Measurements from ENCODE around the gene VIPR1. TPM values are rescaled to one million over a fixed set of nuclear protein-coding genes. Genes with fewer than 3 reads are reported as not detected.

VIPR1 gene
- total RNA-seq, 4 donors from 2014 or later, result 1.7 to 8.7 (median 3.2) TPM

DNA sequence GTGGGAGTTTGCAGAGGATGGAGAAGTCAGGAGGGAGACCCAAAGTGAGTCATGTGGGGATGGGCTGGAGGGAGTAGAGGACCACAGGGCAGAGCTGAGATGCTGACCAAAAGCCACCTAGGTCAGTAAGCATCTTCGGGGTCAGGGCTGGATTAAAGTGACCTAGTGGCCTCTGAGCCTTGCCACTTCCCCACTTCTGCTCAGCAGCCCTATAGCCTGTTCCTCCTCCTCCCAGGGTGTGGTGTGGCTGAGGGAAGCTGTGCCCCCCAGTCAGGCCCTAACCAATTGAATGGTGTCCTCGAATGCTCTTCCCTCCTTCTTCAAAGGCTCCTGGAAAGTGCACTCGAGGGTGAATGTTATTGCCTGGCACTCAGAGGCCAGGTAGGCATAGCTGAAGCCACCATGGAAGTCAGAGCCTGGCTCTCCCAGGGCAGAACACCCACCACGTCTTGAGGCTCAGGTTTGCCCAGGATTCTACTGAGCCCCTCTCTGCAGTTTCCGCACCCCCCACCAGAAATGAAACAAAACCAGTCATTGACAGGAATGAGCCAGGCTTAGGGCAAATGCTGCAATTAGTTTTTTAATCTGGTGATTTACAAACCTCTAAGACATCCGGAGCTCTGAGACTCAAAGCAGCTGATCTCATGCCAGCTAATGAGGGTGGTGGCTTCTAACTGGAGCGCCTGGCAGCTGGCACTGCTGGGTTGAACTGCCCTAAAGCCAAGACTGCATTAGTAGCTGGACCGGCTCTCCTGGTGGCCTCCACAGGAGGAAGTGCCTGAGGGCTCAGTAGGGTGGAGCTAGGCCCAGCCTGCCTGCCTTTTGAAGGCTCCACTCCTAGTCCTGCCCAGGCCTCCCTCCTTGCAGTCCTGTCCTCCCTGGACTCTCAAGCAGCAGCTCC, 26.0 kb upstream of the VIPR1 start:
- H3K9me3 ChIP-seq, result no peaks in the 10 kb centered on the region
- TF ChIP-seq, protein P1, sequence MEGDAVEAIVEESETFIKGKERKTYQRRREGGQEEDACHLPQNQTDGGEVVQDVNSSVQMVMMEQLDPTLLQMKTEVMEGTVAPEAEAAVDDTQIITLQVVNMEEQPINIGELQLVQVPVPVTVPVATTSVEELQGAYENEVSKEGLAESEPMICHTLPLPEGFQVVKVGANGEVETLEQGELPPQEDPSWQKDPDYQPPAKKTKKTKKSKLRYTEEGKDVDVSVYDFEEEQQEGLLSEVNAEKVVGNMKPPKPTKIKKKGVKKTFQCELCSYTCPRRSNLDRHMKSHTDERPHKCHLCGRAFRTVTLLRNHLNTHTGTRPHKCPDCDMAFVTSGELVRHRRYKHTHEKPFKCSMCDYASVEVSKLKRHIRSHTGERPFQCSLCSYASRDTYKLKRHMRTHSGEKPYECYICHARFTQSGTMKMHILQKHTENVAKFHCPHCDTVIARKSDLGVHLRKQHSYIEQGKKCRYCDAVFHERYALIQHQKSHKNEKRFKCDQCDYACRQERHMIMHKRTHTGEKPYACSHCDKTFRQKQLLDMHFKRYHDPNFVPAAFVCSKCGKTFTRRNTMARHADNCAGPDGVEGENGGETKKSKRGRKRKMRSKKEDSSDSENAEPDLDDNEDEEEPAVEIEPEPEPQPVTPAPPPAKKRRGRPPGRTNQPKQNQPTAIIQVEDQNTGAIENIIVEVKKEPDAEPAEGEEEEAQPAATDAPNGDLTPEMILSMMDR (IDR thresholded peaks at IDR 0.05 in 4 of 5, conservative IDR thresholded peaks at IDR 0.05 in 1 of 5), result no peak
- no peak for TF ChIP-seq POLR2A (IDR thresholded peaks at IDR 0.05)
- no peak for DNase-seq
- H3K4me1 ChIP-seq, result no peaks in the 10 kb centered on the region
- H3K27ac ChIP-seq, result no peak overlapping the region
- no peak for ATAC-seq
- no peaks in the 10 kb centered on the region for H3K36me3 ChIP-seq
- intact Hi-C loops (cut with DNase I; ENCODE audit: low total_unique reads), result no loop called here
- no peaks in the 10 kb centered on the region for H3K27me3 ChIP-seq
- in situ Hi-C loops (cut with MboI; ENCODE audit: low sequenced_read_pairs in 4 of 4), result no loop called here
- H3K4me3 ChIP-seq, result no peak overlapping the region

DNA sequence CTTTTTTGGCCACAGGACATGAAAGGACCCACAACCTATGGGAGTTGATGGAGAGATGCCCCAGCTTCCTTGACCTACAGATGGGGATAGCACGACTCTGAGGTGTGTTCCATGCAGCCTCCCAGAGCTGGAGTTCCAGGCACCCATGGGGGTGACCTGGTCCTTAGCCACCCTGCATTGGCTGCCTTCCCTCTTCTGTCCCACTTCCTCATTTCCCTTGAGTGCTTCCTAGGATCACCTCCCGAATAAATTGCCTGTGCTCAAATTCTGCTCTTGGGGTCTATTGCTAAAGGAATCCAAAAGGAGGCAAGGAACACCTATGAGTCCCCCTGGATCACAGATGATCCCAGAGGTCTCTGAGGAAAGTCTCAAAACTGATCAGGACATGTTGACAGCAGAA, 24.7 kb upstream of the VIPR1 start:
- in situ Hi-C loops (cut with MboI; ENCODE audit: low sequenced_read_pairs in 4 of 4), result no loop called here
- intact Hi-C loops (cut with DNase I; ENCODE audit: low total_unique reads), result no loop called here
- TF ChIP-seq POLR2A (IDR thresholded peaks at IDR 0.05), result no peak
- TF ChIP-seq, protein P1 (IDR thresholded peaks at IDR 0.05 in 4 of 5, conservative IDR thresholded peaks at IDR 0.05 in 1 of 5), result no peak
- no peak for ATAC-seq
- Histone ChIP-seq H3K36me3 (no peaks in the 10 kb centered on the region), H3K9me3 (no peaks in the 10 kb centered on the region), H3K4me3 (no peak overlapping the region), H3K4me1 (no peaks in the 10 kb centered on the region), H3K27me3 (no peaks in the 10 kb centered on the region), H3K27ac (no peak overlapping the region)
- DNase-seq, result no peak

DNA sequence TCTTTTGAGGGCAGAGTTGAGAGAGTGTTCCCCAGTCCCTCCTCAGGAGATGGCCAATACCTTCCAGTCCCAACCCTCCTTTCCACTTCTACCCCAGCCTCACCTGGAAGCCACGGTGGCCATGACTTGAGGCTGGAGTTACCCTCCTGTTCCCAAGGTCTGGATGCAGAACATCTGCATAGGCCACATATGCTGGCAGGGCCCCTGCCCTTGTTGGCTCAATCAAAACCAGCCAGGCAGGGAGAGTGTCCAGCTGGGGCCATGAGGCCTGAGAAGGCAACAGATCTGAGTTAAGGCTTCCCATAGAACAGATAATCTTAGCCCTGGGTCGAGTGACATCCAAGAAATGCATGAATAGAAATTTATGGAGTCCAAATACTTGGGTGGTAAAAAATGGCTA, 23.6 kb upstream of the VIPR1 start:
- H3K27me3 ChIP-seq, result no peaks in the 10 kb centered on the region
- in situ Hi-C loops (cut with MboI; ENCODE audit: low sequenced_read_pairs in 4 of 4), result no loop called here
- DNase-seq (no peak), ATAC-seq (no peak)
- H3K36me3 ChIP-seq, result no peaks in the 10 kb centered on the region
- H3K27ac ChIP-seq, result no peak overlapping the region
- intact Hi-C loops (cut with DNase I; ENCODE audit: low total_unique reads), result no loop called here
- no peaks in the 10 kb centered on the region for H3K9me3 ChIP-seq
- TF ChIP-seq, protein P1 (IDR thresholded peaks at IDR 0.05 in 4 of 5, conservative IDR thresholded peaks at IDR 0.05 in 1 of 5), result no peak
- TF ChIP-seq POLR2A (IDR thresholded peaks at IDR 0.05), result no peak
- no peaks in the 10 kb centered on the region for H3K4me1 ChIP-seq
- no peak overlapping the region for H3K4me3 ChIP-seq

DNA sequence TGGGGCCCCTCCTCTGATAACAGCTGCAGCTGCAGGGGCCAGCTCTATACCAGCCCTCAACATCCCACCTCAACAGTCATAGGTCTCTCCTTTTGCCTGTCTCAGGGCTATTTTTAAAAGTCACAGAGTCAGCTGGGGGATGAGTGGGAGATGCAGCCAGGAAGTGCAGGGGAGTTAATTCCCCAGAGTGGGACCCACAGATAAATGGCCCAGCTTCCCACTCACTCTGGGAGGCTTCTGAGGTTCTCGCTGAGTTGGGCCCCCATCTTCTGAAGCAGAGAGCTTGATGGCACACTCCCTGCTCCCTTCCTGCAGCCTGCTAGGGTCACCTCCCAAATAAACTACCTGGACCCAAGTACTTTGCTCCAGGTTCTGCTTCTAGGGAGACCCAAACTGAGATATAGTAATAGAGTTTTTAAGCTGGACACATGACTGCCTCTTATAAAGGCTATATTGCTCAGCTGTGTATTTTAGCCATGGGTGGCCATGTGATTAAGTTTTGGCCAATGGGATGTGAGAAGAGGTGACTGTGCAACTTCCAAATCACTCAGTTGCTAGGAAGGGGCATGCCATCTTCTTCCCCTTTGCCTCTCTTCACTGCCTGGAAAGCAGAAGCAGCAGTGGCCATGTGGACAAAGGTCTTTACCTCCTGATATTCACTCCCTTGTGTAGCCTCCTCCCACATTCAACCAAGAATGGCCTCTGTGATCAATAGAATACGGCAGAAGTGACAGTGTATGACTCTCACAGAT, 15.5 kb upstream of the VIPR1 start:
- Histone ChIP-seq H3K36me3 (no peaks in the 10 kb centered on the region), H3K9me3 (no peaks in the 10 kb centered on the region), H3K27ac (no peak overlapping the region), H3K27me3 (no peaks in the 10 kb centered on the region), H3K4me1 (peaks cover 0 to 3% of the 10 kb centered on the region in 2 donors), H3K4me3 (no peak overlapping the region)
- no peak for DNase-seq
- TF ChIP-seq, protein P1 (IDR thresholded peaks at IDR 0.05 in 4 of 5, conservative IDR thresholded peaks at IDR 0.05 in 1 of 5), result no peak
- no peak for TF ChIP-seq POLR2A (IDR thresholded peaks at IDR 0.05)
- intact Hi-C loops (cut with DNase I; ENCODE audit: low total_unique reads) (no loop called here), in situ Hi-C loops (cut with MboI; ENCODE audit: low sequenced_read_pairs in 4 of 4) (no loop called here)
- no peak for ATAC-seq
